A673 (cell line): ENCODE measurements around the gene PLXNA3. TPM values are rescaled to one million over a fixed set of nuclear protein-coding genes. Genes with fewer than 3 reads are reported as not detected.
A peak's percentile ranks its signal among the peaks of the same experiment; 100 is the strongest.

Experiments
- BruUV-seq: library from RNA; stranded (reverse); fragments of 400-500 nt; replicated peaks from 2 replicates; lab custom pipeline; 2021; lab: Mats Ljungman, UMichigan
- CTCF ChIA-PET: fragments of 300-600 bp; sonication (Branson Sonifier 250); formaldehyde crosslinking; loops from one replicate; lab custom pipeline; 2022; ENCODE audit warnings: antibody characterized with exemption; lab: Charles Lee
- POLR2A ChIA-PET: fragments of 300-600 bp; sonication (Branson Sonifier 250); formaldehyde crosslinking; loops from one replicate; lab custom pipeline; 2022; ENCODE audit warnings: antibody characterized with exemption; ENCODE audit not compliant: low non-redundant PET; lab: Charles Lee
- DNase-seq: peaks from one replicate; pipeline ENCODE4 v3.0.0-alpha.2; 2015; ENCODE audit warnings: low spot score
- H3K27ac ChIP-seq: fragments of 200-600 bp; sonication (generic); 2 replicates; pipeline ENCODE4 v1.5.1; 2016; ENCODE audit warnings: mixed run types, low read depth, mild to moderate bottlenecking, mixed read lengths, antibody characterized with exemption, low read length; ENCODE audit not compliant: poor library complexity, severe bottlenecking
- H3K27me3 ChIP-seq: fragments of 200-600 bp; sonication (generic); replicated peaks from 2 replicates; pipeline ENCODE4 v1.6.1; 2017; ENCODE audit warnings: mixed run types, low read depth, mild to moderate bottlenecking, mixed read lengths, antibody characterized with exemption, low read length; ENCODE audit not compliant: insufficient read depth, poor library complexity
- H3K36me3 ChIP-seq: fragments of 200-600 bp; sonication (generic); 2 replicates; pipeline ENCODE4 v1.6.1; 2016; ENCODE audit warnings: mixed run types, mild to moderate bottlenecking, mixed read lengths, antibody characterized with exemption, low read length; ENCODE audit not compliant: insufficient read depth, poor library complexity, severe bottlenecking
- H3K4me1 ChIP-seq: fragments of 200-600 bp; sonication (generic); 2 replicates; pipeline ENCODE4 v1.6.1; 2017; ENCODE audit warnings: mixed run types, mild to moderate bottlenecking, mixed read lengths, antibody characterized with exemption, low read length; ENCODE audit not compliant: insufficient read depth, poor library complexity, severe bottlenecking
- H3K4me3 ChIP-seq: fragments of 200-600 bp; sonication (generic); 2 replicates; pipeline ENCODE4 v1.5.1; 2016; ENCODE audit warnings: low read depth, mixed run types, mild to moderate bottlenecking, mixed read lengths, low read length; ENCODE audit not compliant: poor library complexity, severe bottlenecking
- H3K9me3 ChIP-seq: fragments of 200-600 bp; sonication (generic); 2 replicates; pipeline ENCODE4 v1.6.1; 2016; ENCODE audit warnings: mixed run types, low read depth, mild to moderate bottlenecking, mixed read lengths, antibody characterized with exemption, low read length; ENCODE audit not compliant: poor library complexity, severe bottlenecking
- CTCF ChIP-seq: fragments of 300-800, 200-600 bp; sonication (generic); conservative IDR thresholded peaks from 2 replicates; pipeline ENCODE4 v1.5.1; 2017; ENCODE audit warnings: low read depth, mild to moderate bottlenecking, antibody characterized with exemption, low read length, moderate library complexity, mixed read lengths
- EZH2 ChIP-seq: fragments of 200-600 bp; sonication (generic); IDR thresholded peaks from 2 replicates; pipeline ENCODE4 v1.6.1; 2017; ENCODE audit warnings: borderline replicate concordance, low read depth, mild to moderate bottlenecking, mixed read lengths, antibody characterized with exemption, low read length; ENCODE audit not compliant: poor library complexity, severe bottlenecking
- intact Hi-C: fragments of 100-400 bp; cut with micrococcal nuclease; formaldehyde crosslinking; loops from one replicate; pipeline ENCODE4 v1.10.0; 2022; ENCODE audit not compliant: unreplicated experiment
- total RNA-seq: library from RNA; stranded (reverse); gene quantifications from 2 replicates; pipeline ENCODE4 v1.2.3, GENCODE V29; 2021

PLXNA3 gene
- total RNA-seq, 1 experiment from 2014 or later = 54.6 TPM

- H3K4me1 ChIP-seq = no peaks in the 10 kb centered on the region
- no peak for TF ChIP-seq EZH2
- TF ChIP-seq CTCF = no peak
- no peaks in the 10 kb centered on the region for H3K9me3 ChIP-seq
- H3K4me3 ChIP-seq = no peak overlapping the region
- H3K27me3 ChIP-seq = no peaks in the 10 kb centered on the region
- DNase-seq = no peak
- intact Hi-C loops = no loop called here
- ChIA-PET CTCF (no interaction called here), POLR2A (no interaction called here)
- H3K36me3 ChIP-seq = no peaks in the 10 kb centered on the region
- BruUV-seq = TSS peak; percentile 36
- no peak overlapping the region for H3K27ac ChIP-seq
Measured at GRCh38 chrX:154506483-154507332, 48.6 kb downstream of the PLXNA3 start.

GRCh38 chrX:154507673-154508383, 49.7 kb downstream of the PLXNA3 start:
- CTCF ChIA-PET = no interaction called here
- no peak overlapping the region for H3K4me3 ChIP-seq
- BruUV-seq = no TSS peak
- H3K9me3 ChIP-seq = no peaks in the 10 kb centered on the region
- no peaks in the 10 kb centered on the region for H3K27me3 ChIP-seq
- no peak for DNase-seq
- TF ChIP-seq CTCF = no peak
- no peak for TF ChIP-seq EZH2
- intact Hi-C loops = no loop called here
- H3K4me1 ChIP-seq = no peaks in the 10 kb centered on the region
- H3K36me3 ChIP-seq = no peaks in the 10 kb centered on the region
- POLR2A ChIA-PET = no interaction called here
- no peak overlapping the region for H3K27ac ChIP-seq

DNA sequence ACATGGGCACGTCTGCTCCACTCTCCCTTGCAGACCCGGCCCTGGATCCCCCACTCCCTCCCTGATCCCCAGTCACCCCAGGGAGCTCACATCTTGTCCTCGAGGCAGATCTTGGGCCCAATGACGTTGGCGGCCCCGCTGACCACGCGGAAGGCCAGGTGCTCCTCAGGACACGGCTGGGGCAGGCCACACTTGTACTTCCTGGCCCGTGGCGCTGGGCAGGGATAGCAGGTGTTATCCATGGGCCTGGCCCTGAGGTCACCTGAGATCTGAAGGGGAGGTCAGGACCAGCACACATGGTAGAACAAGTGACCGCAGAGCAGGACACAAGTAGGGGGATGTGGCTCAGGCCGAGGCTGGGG, 50.3 kb downstream of the PLXNA3 start:
- no peak for TF ChIP-seq CTCF
- TF ChIP-seq EZH2 = no peak
- Histone ChIP-seq H3K9me3 (no peaks in the 10 kb centered on the region), H3K27me3 (no peaks in the 10 kb centered on the region), H3K4me3 (no peak overlapping the region), H3K36me3 (no peaks in the 10 kb centered on the region), H3K27ac (no peak overlapping the region), H3K4me1 (no peaks in the 10 kb centered on the region)
- POLR2A ChIA-PET = no interaction called here
- intact Hi-C loops = no loop called here
- DNase-seq = no peak
- BruUV-seq = no TSS peak
- CTCF ChIA-PET = no interaction called here
